HG03060 (cell line): ENCODE data around the gene IDH3A.

Experiments
- ATAC-seq: cut with Tn5 transposase; IDR thresholded peaks from one replicate; pipeline ENCODE4 v1.9.1; 2021; ENCODE audit warnings: low read depth, moderate number of reproducible peaks; ENCODE audit not compliant: unreplicated experiment

The IDH3A gene

GRCh38 chr15:78162038-78162437 is 12.9 kb downstream of the IDH3A start:
- no peak for ATAC-seq

- no peak for ATAC-seq
Measured at GRCh38 chr15:78164010-78164409, 14.8 kb downstream of the IDH3A start.

- peak; percentile 41 for ATAC-seq
Measured at GRCh38 chr15:78167227-78167888, 18.2 kb downstream of the IDH3A start.

GRCh38 chr15:78168608-78169007 is 19.4 kb downstream of the IDH3A start:
- ATAC-seq: no peak

GRCh38 chr15:78170848-78171773 is 21.9 kb downstream of the IDH3A start:
- peak; percentile 45 for ATAC-seq

- ATAC-seq: no peak
Measured at GRCh38 chr15:78171864-78172472, 22.8 kb downstream of the IDH3A start.

- no peak for ATAC-seq
Measured at GRCh38 chr15:78174401-78174800, 25.2 kb downstream of the IDH3A start.

- no peak for ATAC-seq
Measured at GRCh38 chr15:78175330-78175729, 26.2 kb downstream of the IDH3A start.

- ATAC-seq: no peak
Measured at GRCh38 chr15:78177447-78177873, 28.3 kb downstream of the IDH3A start.

GRCh38 chr15:78178064-78178463 is 28.9 kb downstream of the IDH3A start:
- no peak for ATAC-seq

- no peak for ATAC-seq
Measured at GRCh38 chr15:78179286-78179840, 30.2 kb downstream of the IDH3A start.

- ATAC-seq: no peak
Measured at GRCh38 chr15:78179906-78180305, 30.7 kb downstream of the IDH3A start.

- ATAC-seq: no peak
Measured at GRCh38 chr15:78182336-78182700, 33.2 kb downstream of the IDH3A start.

- ATAC-seq: no peak
Measured at GRCh38 chr15:78182821-78183220, 33.7 kb downstream of the IDH3A start.

GRCh38 chr15:78192826-78193594 is 43.8 kb downstream of the IDH3A start:
- no peak for ATAC-seq

GRCh38 chr15:78193731-78194567 is 44.8 kb downstream of the IDH3A start:
- ATAC-seq: no peak

- ATAC-seq: no peak
Measured at GRCh38 chr15:78194568-78194925, 45.4 kb downstream of the IDH3A start.

- ATAC-seq: no peak
Measured at GRCh38 chr15:78195735-78196201, 46.6 kb downstream of the IDH3A start.

GRCh38 chr15:78197632-78198031 is 48.5 kb downstream of the IDH3A start:
- no peak for ATAC-seq
